CD14-positive monocyte (primary cell): ENCODE results near the gene MDH1B. TPM values are rescaled to one million over a fixed set of nuclear protein-coding genes. Genes with fewer than 3 reads are reported as not detected.
"Not testable (repeated sequence)": the region's sequence is repeated elsewhere in the genome, so short reads cannot be mapped to it uniquely, and the experiment has no call there.

Source experiments
- DNase-seq, 3 donors: peaks; one replicate each; pipeline ENCODE4 v3.0.0-alpha.2; 2011 to 2022
- H2AFZ ChIP-seq: 2 replicates; pipeline ENCODE4 v1.6.0; 2012; ENCODE audit warnings: mild to moderate bottlenecking, low read depth, low read length, inconsistent platforms; ENCODE audit not compliant: insufficient read depth, poor library complexity, severe bottlenecking
- H3K27ac ChIP-seq, 2 donors: 1 replicate in 1 of 2; 2 replicates in 1 of 2; pipeline ENCODE4 v1.5.1; 2012 to 2013; ENCODE audit warnings: low read length in 2 of 2, control low read depth in 1 of 2, inconsistent platforms in 1 of 2, low read depth in 1 of 2, mild to moderate bottlenecking in 1 of 2
- H3K27me3 ChIP-seq, 2 donors: one replicate each; pipeline versions ENCODE4 v1.6.0 to v1.6.1; 2011 to 2013; ENCODE audit warnings: low read length in 2 of 2; ENCODE audit not compliant: control insufficient read depth in 2 of 2, insufficient read depth in 2 of 2
- H3K36me3 ChIP-seq, 2 donors: replicated peaks in 1 of 2; 1 replicate in 1 of 2; 2 replicates in 1 of 2; pipeline versions ENCODE4 v1.5.1 to v1.6.1; 2012 to 2013; ENCODE audit warnings: low read length in 2 of 2, control low read depth in 1 of 2, inconsistent platforms in 1 of 2, mild to moderate bottlenecking in 1 of 2; ENCODE audit not compliant: insufficient read depth in 2 of 2, control insufficient read depth in 1 of 2
- H3K4me1 ChIP-seq, 2 donors: 1 replicate in 1 of 2; 2 replicates in 1 of 2; pipeline versions ENCODE4 v1.5.1 to v1.6.1; 2012 to 2013; ENCODE audit warnings: low read length in 2 of 2, control low read depth in 1 of 2, inconsistent platforms in 1 of 2, mild to moderate bottlenecking in 1 of 2, moderate library complexity in 1 of 2; ENCODE audit not compliant: insufficient read depth in 2 of 2, control insufficient read depth in 1 of 2
- H3K4me2 ChIP-seq: replicated peaks from 2 replicates; pipeline ENCODE3; 2012; ENCODE audit warnings: low read length, moderate library complexity, mild to moderate bottlenecking; ENCODE audit not compliant: poor library complexity, severe bottlenecking; ENCODE audit errors: extremely low read depth
- H3K4me3 ChIP-seq, 3 experiments: fragments of 200-600 bp in 1 of 3; sonication (generic) in 1 of 3; replicated peaks in 1 of 3; 1 replicate in 2 of 3; 2 replicates in 1 of 3; pipeline ENCODE4 v1.5.1; 2011 to 2013; ENCODE audit warnings: low read length in 3 of 3, mild to moderate bottlenecking in 3 of 3, control low read depth in 2 of 3, low read depth in 2 of 3, inconsistent platforms in 1 of 3, moderate library complexity in 1 of 3
- H3K79me2 ChIP-seq: 2 replicates; pipeline ENCODE4 v1.6.0; 2012; ENCODE audit warnings: mild to moderate bottlenecking, control low read depth, inconsistent platforms, low read length, moderate library complexity; ENCODE audit not compliant: insufficient read depth
- H3K9ac ChIP-seq: 2 replicates; pipeline ENCODE4 v1.6.0; 2017; ENCODE audit warnings: low read length, mild to moderate bottlenecking; ENCODE audit not compliant: insufficient read depth, poor library complexity, severe bottlenecking
- H3K9me3 ChIP-seq, 2 donors: replicated peaks in 1 of 2; 1 replicate in 1 of 2; 2 replicates in 1 of 2; pipeline versions ENCODE4 v1.5.1 to v1.6.1; 2012 to 2013; ENCODE audit warnings: low read length in 2 of 2, control low read depth in 1 of 2; ENCODE audit not compliant: control insufficient read depth in 1 of 2, insufficient read depth in 1 of 2
- H4K20me1 ChIP-seq: 2 replicates; pipeline ENCODE4 v1.6.0; 2012; ENCODE audit warnings: mild to moderate bottlenecking, low read length, control low read depth, moderate library complexity; ENCODE audit not compliant: insufficient read depth
- H3K27ac Mint-ChIP-seq, 7 donors: one replicate each; pipeline ENCODE4 v1.8.0; 2020; ENCODE audit warnings: mild to moderate bottlenecking in 7 of 7, mixed read lengths in 7 of 7, moderate library complexity in 6 of 7, inconsistent platforms in 2 of 7
- H3K27me3 Mint-ChIP-seq, 3 donors: one replicate each; pipeline ENCODE4 v1.8.0; 2021 to 2022; ENCODE audit warnings: low read depth in 3 of 3, mild to moderate bottlenecking in 3 of 3, mixed read lengths in 3 of 3, moderate library complexity in 3 of 3, inconsistent platforms in 1 of 3
- H3K36me3 Mint-ChIP-seq, 2 donors: one replicate each; pipeline ENCODE4 v1.8.0; 2020; ENCODE audit warnings: mixed read lengths in 2 of 2, inconsistent platforms in 1 of 2, mild to moderate bottlenecking in 1 of 2
- H3K4me1 Mint-ChIP-seq: one replicate; pipeline ENCODE4 v1.8.0; 2020; ENCODE audit warnings: mild to moderate bottlenecking, mixed read lengths
- H3K4me3 Mint-ChIP-seq, 2 donors: one replicate each; pipeline ENCODE4 v1.8.0; 2020; ENCODE audit warnings: mild to moderate bottlenecking in 2 of 2, mixed read lengths in 2 of 2, moderate library complexity in 1 of 2
- H3K9me3 Mint-ChIP-seq, 7 donors: one replicate each; pipeline ENCODE4 v1.8.0; 2020 to 2022; ENCODE audit warnings: mixed read lengths in 7 of 7, mild to moderate bottlenecking in 6 of 7, moderate library complexity in 6 of 7, inconsistent platforms in 2 of 7
- WGBS: methylation state at CpG from one replicate; pipeline ENCODE4 v1.1.5; 2013; ENCODE audit warnings: missing lambda C conversion rate; ENCODE audit not compliant: insufficient coverage; 5-methylcytosine and 5-hydroxymethylcytosine counted together
- intact Hi-C, 2 donors: fragments of 100-400 bp; cut with micrococcal nuclease; formaldehyde crosslinking; loops; one replicate each; pipeline versions ENCODE4 v1.15.0 to v1.15.1; 2023
- polyA plus RNA-seq, 3 donors: library from polyadenylated mRNA; depleted of rRNA in 1 of 3; unstranded in 2 of 3; stranded (reverse) in 1 of 3; fragments of 300-500 nt in 2 of 3; fragments of >200 nt in 1 of 3; fragmentation: Illumina TruSeq in 2 of 3; gene quantifications; 1 replicate in 2 of 3; 2 replicates in 1 of 3; pipeline ENCODE4 v1.2.3, GENCODE V29; 2012 to 2021
- TF ChIP-seq, protein P1 (sequence below): fragments of 200-600 bp; IDR thresholded peaks from one replicate; pipeline ENCODE4 v1.8.0; 2022; ENCODE audit warnings: antibody characterized with exemption, mild to moderate bottlenecking

MDH1B gene
- polyA plus RNA-seq, 3 donors: not detected

DNA sequence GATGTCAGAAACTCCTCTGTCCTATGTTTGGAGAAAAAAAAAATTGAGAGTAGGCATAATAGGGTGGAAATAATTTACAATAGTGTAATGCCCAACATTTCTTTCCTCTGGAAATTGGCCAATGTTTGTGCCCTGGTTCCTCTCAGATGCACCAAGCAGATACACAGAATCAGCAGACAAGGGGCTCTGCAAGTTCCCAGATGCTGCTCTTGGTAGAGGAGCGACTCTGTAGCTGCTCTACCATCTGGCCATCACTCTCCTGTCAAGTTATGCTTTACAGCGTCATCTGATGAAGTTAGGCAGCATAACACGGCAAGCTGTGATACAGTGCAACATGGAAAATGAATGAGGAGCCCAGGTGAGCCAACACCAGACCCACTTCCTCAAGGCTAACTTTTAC lies 48.5 kb downstream of the MDH1B start:
- peaks cover 0 to 7% of the 10 kb centered on the region in 2 donors for H3K4me1 ChIP-seq
- Mint-ChIP-seq H3K36me3 (no peaks in the 10 kb centered on the region), H3K4me1 (peaks cover 14% of the 10 kb centered on the region), H3K27ac (no peak overlapping the region), H3K27me3 (peaks cover 0 to 2% (median 0%) of the 10 kb centered on the region in 3 donors), H3K9me3 (peaks cover 0 to 3% (median 0%) of the 10 kb centered on the region in 7 donors), H3K4me3 (no peak overlapping the region)
- no peak overlapping the region for H3K27ac ChIP-seq
- H4K20me1 ChIP-seq: no peaks in the 10 kb centered on the region
- no peaks in the 10 kb centered on the region for H3K79me2 ChIP-seq
- no peak for DNase-seq
- no peak overlapping the region for H3K4me3 ChIP-seq
- 100% methylated on average over 2 of the region's 3 CpGs for WGBS
- no peak overlapping the region for H2AFZ ChIP-seq
- TF ChIP-seq, protein P1, sequence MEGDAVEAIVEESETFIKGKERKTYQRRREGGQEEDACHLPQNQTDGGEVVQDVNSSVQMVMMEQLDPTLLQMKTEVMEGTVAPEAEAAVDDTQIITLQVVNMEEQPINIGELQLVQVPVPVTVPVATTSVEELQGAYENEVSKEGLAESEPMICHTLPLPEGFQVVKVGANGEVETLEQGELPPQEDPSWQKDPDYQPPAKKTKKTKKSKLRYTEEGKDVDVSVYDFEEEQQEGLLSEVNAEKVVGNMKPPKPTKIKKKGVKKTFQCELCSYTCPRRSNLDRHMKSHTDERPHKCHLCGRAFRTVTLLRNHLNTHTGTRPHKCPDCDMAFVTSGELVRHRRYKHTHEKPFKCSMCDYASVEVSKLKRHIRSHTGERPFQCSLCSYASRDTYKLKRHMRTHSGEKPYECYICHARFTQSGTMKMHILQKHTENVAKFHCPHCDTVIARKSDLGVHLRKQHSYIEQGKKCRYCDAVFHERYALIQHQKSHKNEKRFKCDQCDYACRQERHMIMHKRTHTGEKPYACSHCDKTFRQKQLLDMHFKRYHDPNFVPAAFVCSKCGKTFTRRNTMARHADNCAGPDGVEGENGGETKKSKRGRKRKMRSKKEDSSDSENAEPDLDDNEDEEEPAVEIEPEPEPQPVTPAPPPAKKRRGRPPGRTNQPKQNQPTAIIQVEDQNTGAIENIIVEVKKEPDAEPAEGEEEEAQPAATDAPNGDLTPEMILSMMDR: no peak
- H3K9me3 ChIP-seq: no peaks in the 10 kb centered on the region
- H3K27me3 ChIP-seq: no peaks in the 10 kb centered on the region
- H3K9ac ChIP-seq: no peak overlapping the region
- intact Hi-C loops: no loop called here
- H3K36me3 ChIP-seq: no peaks in the 10 kb centered on the region
- no peak overlapping the region for H3K4me2 ChIP-seq

DNA sequence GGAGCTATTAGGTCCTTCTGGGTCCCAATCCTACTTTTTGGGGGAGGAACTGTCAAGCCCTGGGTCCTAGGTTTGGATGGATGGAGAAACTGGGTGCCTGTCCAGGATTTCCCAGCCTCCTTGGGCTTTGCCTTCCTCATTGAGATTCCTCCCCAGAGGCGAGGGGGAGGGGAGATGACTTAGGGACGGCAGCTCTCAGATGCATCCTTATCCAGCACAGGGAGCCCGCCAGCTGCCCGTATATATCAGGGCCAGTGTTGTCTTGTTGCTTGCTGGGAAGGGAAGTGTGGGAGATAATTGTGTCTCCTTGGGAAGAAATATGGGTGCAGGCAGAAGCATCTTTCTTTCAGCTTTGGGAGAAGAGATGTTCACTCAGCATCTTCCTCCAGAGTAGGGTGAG lies 49.9 kb downstream of the MDH1B start:
- H3K36me3 Mint-ChIP-seq, H2AFZ ChIP-seq, H3K27me3 Mint-ChIP-seq, DNase-seq, H3K4me1 ChIP-seq, H3K4me2 ChIP-seq, H3K4me3 ChIP-seq, H3K27ac ChIP-seq, intact Hi-C loops, H3K9me3 ChIP-seq, H3K4me3 Mint-ChIP-seq, H3K9ac ChIP-seq, H3K36me3 ChIP-seq, H4K20me1 ChIP-seq, H3K27me3 ChIP-seq, H3K9me3 Mint-ChIP-seq, H3K79me2 ChIP-seq: not testable (repeated sequence)
- Mint-ChIP-seq H3K27ac (peak overlapping the region in 1 of 7 donors; percentile 31), H3K4me1 (peaks cover 14% of the 10 kb centered on the region)
- 100% methylated on average over 2 of the region's 4 CpGs for whole genome bisulfite sequencing
